Measurements from ENCODE around the gene MGP. TPM values are rescaled to one million over a fixed set of nuclear protein-coding genes. Genes with fewer than 3 reads are reported as not detected.

The MGP gene
- total and polyA plus RNA-seq, 2 of the 13 experiments (the other 11 are each of a cell fraction or from before 2014, with no cell fraction given), result not detected

DNA sequence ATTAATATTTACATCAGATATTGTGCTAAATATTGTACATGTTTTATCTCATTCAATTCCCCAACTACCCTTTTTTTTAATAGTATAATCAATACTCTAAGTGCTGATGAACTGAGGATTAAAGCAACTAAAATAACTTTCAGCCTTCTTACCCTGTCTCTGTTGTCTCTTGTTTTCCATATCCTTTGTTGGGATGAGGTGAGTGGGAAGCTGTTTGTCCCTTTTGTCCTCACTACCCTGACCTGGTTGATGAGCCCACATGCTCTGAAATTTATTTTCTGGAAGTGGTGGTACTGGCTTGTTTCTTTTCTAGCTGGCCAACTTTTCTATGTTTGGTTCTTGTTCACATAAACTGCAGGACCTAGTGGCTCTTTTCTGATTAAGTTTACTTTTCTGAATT is 32.8 kb downstream of the MGP start:
- Histone ChIP-seq H3K36me3 (replicated peaks in 1 of 2; ENCODE audit: control insufficient read depth in 1 of 2, insufficient read depth in 2 of 2, low read length in 2 of 2) (no peaks in the 10 kb centered on the region), H3K9me3 (ENCODE audit: low read length) (no peaks in the 10 kb centered on the region), H3K79me2 (ENCODE audit: insufficient read depth, low read length) (no peaks in the 10 kb centered on the region), H2AFZ (ENCODE audit: low read length) (no peak overlapping the region), H4K20me1 (ENCODE audit: insufficient read depth, low read length) (no peaks in the 10 kb centered on the region), H3K4me2 (ENCODE audit: low read depth, low read length) (no peak overlapping the region), H3K4me3 (replicated peaks in 1 of 3; ENCODE audit: insufficient read depth in 1 of 3, low read depth in 2 of 3, low read length in 3 of 3) (no peak overlapping the region), H3K27ac (ENCODE audit: extremely low read length, insufficient read depth, low read length) (no peak overlapping the region), H3K4me1 (ENCODE audit: insufficient read depth, low read length) (peaks cover 10% of the 10 kb centered on the region), H3K27me3 (ENCODE audit: control insufficient read depth in 1 of 2, insufficient read depth in 2 of 2, low read length in 2 of 2) (no peaks in the 10 kb centered on the region), H3K9ac (ENCODE audit: insufficient read depth, low read depth, low read length) (no peak overlapping the region)
- FAIRE-seq (no peak), ATAC-seq (no peak), DNase-seq (ENCODE audit: low spot score) (no peak)
- POLR2A ChIA-PET, result no interaction called here
- intact Hi-C loops (cut with micrococcal nuclease; ENCODE audit: unreplicated experiment), result no loop called here
- in situ Hi-C loops (cut with HindIII; ENCODE audit: extremely low pct_ligation_motif_present, low pct_unique_long_range_greater_than_20kb), result no loop called here
- TF ChIP-seq, protein P1, sequence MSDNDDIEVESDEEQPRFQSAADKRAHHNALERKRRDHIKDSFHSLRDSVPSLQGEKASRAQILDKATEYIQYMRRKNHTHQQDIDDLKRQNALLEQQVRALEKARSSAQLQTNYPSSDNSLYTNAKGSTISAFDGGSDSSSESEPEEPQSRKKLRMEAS (IDR thresholded peaks at IDR 0.05), result no peak
- TF ChIP-seq ZNF432 (CRISPR knock-in tag; IDR thresholded peaks at IDR 0.05; ENCODE audit: borderline replicate concordance) (no peak), ZNF660 (CRISPR knock-in tag; IDR thresholded peaks at IDR 0.05; ENCODE audit: borderline replicate concordance, low read depth) (no peak), ZFP41 (CRISPR knock-in tag; IDR thresholded peaks at IDR 0.05; ENCODE audit: borderline replicate concordance) (no peak), MEIS1 (CRISPR knock-in tag; IDR thresholded peaks at IDR 0.05; ENCODE audit: borderline replicate concordance) (no peak), XBP1 (CRISPR knock-in tag; IDR thresholded peaks at IDR 0.05) (no peak), MED8 (CRISPR knock-in tag; IDR thresholded peaks at IDR 0.05; ENCODE audit: insufficient replicate concordance) (no peak), ASH2L (IDR thresholded peaks at IDR 0.05; ENCODE audit: insufficient read length, low read depth, low read length) (no peak), RAD51 (IDR thresholded peaks at IDR 0.05; ENCODE audit: borderline replicate concordance) (no peak), KAT2B (IDR thresholded peaks at IDR 0.05; ENCODE audit: borderline replicate concordance, low read depth, low read length) (no peak), IRX3 (CRISPR knock-in tag; IDR thresholded peaks at IDR 0.05; ENCODE audit: borderline replicate concordance, low read depth) (no peak), RCOR2 (CRISPR knock-in tag; IDR thresholded peaks at IDR 0.05) (no peak), ZNF614 (CRISPR knock-in tag; IDR thresholded peaks at IDR 0.05; ENCODE audit: borderline replicate concordance) (no peak), ZNF773 (CRISPR knock-in tag; IDR thresholded peaks at IDR 0.05; ENCODE audit: borderline replicate concordance) (no peak), RXRA (CRISPR knock-in tag; IDR thresholded peaks at IDR 0.05) (no peak), ZNF607 (CRISPR knock-in tag; IDR thresholded peaks at IDR 0.05; ENCODE audit: borderline replicate concordance) (no peak)
- TF ChIP-seq, protein P2, sequence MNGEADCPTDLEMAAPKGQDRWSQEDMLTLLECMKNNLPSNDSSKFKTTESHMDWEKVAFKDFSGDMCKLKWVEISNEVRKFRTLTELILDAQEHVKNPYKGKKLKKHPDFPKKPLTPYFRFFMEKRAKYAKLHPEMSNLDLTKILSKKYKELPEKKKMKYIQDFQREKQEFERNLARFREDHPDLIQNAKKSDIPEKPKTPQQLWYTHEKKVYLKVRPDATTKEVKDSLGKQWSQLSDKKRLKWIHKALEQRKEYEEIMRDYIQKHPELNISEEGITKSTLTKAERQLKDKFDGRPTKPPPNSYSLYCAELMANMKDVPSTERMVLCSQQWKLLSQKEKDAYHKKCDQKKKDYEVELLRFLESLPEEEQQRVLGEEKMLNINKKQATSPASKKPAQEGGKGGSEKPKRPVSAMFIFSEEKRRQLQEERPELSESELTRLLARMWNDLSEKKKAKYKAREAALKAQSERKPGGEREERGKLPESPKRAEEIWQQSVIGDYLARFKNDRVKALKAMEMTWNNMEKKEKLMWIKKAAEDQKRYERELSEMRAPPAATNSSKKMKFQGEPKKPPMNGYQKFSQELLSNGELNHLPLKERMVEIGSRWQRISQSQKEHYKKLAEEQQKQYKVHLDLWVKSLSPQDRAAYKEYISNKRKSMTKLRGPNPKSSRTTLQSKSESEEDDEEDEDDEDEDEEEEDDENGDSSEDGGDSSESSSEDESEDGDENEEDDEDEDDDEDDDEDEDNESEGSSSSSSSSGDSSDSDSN (CRISPR knock-in tag; IDR thresholded peaks at IDR 0.05), result no peak
- TF ChIP-seq, protein P3, sequence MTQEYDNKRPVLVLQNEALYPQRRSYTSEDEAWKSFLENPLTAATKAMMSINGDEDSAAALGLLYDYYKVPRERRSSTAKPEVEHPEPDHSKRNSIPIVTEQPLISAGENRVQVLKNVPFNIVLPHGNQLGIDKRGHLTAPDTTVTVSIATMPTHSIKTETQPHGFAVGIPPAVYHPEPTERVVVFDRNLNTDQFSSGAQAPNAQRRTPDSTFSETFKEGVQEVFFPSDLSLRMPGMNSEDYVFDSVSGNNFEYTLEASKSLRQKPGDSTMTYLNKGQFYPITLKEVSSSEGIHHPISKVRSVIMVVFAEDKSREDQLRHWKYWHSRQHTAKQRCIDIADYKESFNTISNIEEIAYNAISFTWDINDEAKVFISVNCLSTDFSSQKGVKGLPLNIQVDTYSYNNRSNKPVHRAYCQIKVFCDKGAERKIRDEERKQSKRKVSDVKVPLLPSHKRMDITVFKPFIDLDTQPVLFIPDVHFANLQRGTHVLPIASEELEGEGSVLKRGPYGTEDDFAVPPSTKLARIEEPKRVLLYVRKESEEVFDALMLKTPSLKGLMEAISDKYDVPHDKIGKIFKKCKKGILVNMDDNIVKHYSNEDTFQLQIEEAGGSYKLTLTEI (CRISPR knock-in tag; conservative IDR thresholded peaks at IDR 0.05), result no peak
- TF ChIP-seq, protein P4, sequence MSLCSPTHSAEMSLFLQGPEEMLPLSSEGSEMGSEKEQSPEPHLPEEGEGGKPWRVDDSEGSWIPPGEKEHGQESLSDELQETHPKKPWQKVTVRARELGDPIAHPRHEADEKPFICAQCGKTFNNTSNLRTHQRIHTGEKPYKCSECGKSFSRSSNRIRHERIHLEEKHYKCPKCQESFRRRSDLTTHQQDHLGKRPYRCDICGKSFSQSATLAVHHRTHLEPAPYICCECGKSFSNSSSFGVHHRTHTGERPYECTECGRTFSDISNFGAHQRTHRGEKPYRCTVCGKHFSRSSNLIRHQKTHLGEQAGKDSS (CRISPR knock-in tag; IDR thresholded peaks at IDR 0.05; ENCODE audit: borderline replicate concordance, low read depth), result no peak
- CTCF ChIA-PET (ENCODE audit: low intra/inter-chr PET ratio, low total read pairs), result no interaction called here
- no TSS peak for BruUV-seq (replicated peaks)
